Chondrocyte (in vitro differentiated cells): ENCODE measurements around the gene CCDC78. TPM values are rescaled to one million over a fixed set of nuclear protein-coding genes. Genes with fewer than 3 reads are reported as not detected.
A peak's percentile ranks its signal among the peaks of the same experiment; 100 is the strongest.

Experiments
- DNase-seq: peaks from one replicate; pipeline ENCODE4 v3.0.0; 2021; ENCODE audit warnings: mixed read lengths, low spot score
- H3K27ac Mint-ChIP-seq: one replicate; pipeline ENCODE4 v1.8.0; 2021; ENCODE audit warnings: mild to moderate bottlenecking, moderate library complexity, mixed read lengths; ENCODE audit not compliant: unreplicated experiment
- H3K27me3 Mint-ChIP-seq: 2 replicates; pipeline ENCODE4 v1.8.0; 2021; ENCODE audit warnings: low read depth, mixed read lengths
- H3K36me3 Mint-ChIP-seq: 2 replicates; pipeline ENCODE4 v1.8.0; 2021; ENCODE audit warnings: low read depth, mixed read lengths
- H3K4me1 Mint-ChIP-seq: 2 replicates; pipeline ENCODE4 v1.8.0; 2021; ENCODE audit warnings: low read depth, mild to moderate bottlenecking, mixed read lengths
- H3K4me3 Mint-ChIP-seq: one replicate; pipeline ENCODE4 v1.8.0; 2021; ENCODE audit warnings: mild to moderate bottlenecking, moderate library complexity, mixed read lengths; ENCODE audit not compliant: unreplicated experiment
- H3K9me3 Mint-ChIP-seq: 2 replicates; pipeline ENCODE4 v1.8.0; 2021; ENCODE audit warnings: low read depth, mixed read lengths
- total RNA-seq: library from RNA; stranded (reverse); gene quantifications from 3 replicates; pipeline ENCODE4 v1.2.1, GENCODE V29; 2021
- TF ChIP-seq, protein P1 (sequence below): fragments of 200-600 bp; sonication (generic); IDR thresholded peaks from 2 replicates; pipeline ENCODE4 v1.5.0; 2021; ENCODE audit warnings: antibody characterized with exemption, mild to moderate bottlenecking, moderate library complexity

The CCDC78 gene
- total RNA-seq, 1 donor from 2014 or later, result 3.9 TPM

DNA sequence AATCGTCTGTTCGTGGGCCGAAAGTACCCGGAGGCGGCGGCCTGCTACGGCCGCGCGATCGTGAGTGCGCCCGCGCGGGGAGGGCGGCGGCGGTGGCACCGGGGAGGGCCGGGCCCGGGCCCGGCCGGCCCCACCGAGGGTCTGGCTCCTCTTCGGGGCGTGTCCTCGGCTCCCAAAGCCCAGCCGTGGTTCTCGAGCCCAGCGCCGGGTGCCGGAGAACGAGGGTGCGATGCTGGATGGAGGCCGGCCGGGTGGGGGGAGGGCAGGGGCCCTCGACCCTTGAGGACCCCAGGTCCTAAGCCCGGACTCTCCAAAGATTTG, 45.7 kb downstream of the CCDC78 start:
- no peak for DNase-seq
- H3K9me3 Mint-ChIP-seq, result no peaks in the 10 kb centered on the region
- peaks cover 33% of the 10 kb centered on the region for H3K4me1 Mint-ChIP-seq
- TF ChIP-seq, protein P1, sequence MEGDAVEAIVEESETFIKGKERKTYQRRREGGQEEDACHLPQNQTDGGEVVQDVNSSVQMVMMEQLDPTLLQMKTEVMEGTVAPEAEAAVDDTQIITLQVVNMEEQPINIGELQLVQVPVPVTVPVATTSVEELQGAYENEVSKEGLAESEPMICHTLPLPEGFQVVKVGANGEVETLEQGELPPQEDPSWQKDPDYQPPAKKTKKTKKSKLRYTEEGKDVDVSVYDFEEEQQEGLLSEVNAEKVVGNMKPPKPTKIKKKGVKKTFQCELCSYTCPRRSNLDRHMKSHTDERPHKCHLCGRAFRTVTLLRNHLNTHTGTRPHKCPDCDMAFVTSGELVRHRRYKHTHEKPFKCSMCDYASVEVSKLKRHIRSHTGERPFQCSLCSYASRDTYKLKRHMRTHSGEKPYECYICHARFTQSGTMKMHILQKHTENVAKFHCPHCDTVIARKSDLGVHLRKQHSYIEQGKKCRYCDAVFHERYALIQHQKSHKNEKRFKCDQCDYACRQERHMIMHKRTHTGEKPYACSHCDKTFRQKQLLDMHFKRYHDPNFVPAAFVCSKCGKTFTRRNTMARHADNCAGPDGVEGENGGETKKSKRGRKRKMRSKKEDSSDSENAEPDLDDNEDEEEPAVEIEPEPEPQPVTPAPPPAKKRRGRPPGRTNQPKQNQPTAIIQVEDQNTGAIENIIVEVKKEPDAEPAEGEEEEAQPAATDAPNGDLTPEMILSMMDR, result no peak
- peak overlapping the region; percentile 75 for H3K4me3 Mint-ChIP-seq
- H3K27ac Mint-ChIP-seq, result peak overlapping the region; percentile 71
- no peaks in the 10 kb centered on the region for H3K27me3 Mint-ChIP-seq
- peaks cover 8% of the 10 kb centered on the region for H3K36me3 Mint-ChIP-seq

DNA sequence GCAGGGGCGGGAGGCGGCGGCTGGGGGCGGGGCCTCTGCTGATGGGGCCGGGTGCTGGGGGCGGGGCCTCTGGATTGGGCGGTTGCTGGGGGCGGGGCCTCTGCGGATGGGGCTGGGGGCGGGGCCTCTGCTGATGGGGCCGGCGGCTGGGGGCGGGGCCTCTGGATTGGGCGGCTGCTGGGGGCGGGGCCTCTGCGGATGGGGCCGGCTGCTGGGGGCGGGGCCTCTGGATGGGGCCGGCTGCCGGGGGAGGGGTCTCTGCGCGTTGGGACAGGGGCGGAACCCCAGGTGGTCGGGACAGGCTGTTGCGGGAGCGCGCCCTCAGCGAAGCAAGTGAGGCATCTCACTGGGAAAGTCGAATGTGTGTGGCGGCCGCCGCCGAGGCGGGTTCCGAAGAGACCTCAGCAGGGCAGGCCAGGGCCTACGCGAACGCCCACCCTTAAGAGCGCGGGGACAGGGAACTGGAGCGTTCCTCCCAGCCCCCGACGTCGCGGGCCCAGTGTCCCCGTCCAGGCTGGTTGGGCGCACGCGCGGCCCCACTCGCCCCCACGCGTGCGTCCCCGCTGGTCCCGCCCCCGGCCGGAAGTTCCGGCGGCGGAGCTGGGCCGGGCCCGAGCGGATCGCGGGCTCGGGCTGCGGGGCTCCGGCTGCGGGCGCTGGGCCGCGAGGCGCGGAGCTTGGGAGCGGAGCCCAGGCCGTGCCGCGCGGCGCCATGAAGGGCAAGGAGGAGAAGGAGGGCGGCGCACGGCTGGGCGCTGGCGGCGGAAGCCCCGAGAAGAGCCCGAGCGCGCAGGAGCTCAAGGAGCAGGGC, 46.2 kb downstream of the CCDC78 start, which contains the start of gene STUB1:
STUB1 (plus strand) TSS at position 597 of the 811 bp plus-strand sequence; CDS start at position 713, 116 bp downstream.
- H3K4me1 Mint-ChIP-seq, result peaks cover 37% of the 10 kb centered on the region

GRCh38 chr16:678858-679813, 47.1 kb downstream of the CCDC78 start:
- H3K9me3 Mint-ChIP-seq, result no peaks in the 10 kb centered on the region
- TF ChIP-seq, protein P1, result no peak
- H3K4me3 Mint-ChIP-seq, result peak overlapping the region; percentile 76
- H3K27me3 Mint-ChIP-seq, result no peaks in the 10 kb centered on the region
- no peak for DNase-seq
- H3K36me3 Mint-ChIP-seq, result peaks cover 8% of the 10 kb centered on the region
- H3K27ac Mint-ChIP-seq, result peak overlapping the region; percentile 93
- peaks cover 41% of the 10 kb centered on the region for H3K4me1 Mint-ChIP-seq

More for the DNA sequence above, 46.2 kb downstream of the CCDC78 start, which contains the start of gene STUB1:
- DNase-seq, result no peak
- H3K27ac Mint-ChIP-seq, result peak within 1 kb of the TSS; percentile 94
- H3K9me3 Mint-ChIP-seq, result no peaks in the 10 kb centered on the region
- H3K4me3 Mint-ChIP-seq, result peak within 1 kb of the TSS; percentile 76
- H3K27me3 Mint-ChIP-seq, result no peaks in the 10 kb centered on the region
- H3K36me3 Mint-ChIP-seq, result peaks cover 8% of the 10 kb centered on the region
- TF ChIP-seq, protein P1, result no peak

DNA sequence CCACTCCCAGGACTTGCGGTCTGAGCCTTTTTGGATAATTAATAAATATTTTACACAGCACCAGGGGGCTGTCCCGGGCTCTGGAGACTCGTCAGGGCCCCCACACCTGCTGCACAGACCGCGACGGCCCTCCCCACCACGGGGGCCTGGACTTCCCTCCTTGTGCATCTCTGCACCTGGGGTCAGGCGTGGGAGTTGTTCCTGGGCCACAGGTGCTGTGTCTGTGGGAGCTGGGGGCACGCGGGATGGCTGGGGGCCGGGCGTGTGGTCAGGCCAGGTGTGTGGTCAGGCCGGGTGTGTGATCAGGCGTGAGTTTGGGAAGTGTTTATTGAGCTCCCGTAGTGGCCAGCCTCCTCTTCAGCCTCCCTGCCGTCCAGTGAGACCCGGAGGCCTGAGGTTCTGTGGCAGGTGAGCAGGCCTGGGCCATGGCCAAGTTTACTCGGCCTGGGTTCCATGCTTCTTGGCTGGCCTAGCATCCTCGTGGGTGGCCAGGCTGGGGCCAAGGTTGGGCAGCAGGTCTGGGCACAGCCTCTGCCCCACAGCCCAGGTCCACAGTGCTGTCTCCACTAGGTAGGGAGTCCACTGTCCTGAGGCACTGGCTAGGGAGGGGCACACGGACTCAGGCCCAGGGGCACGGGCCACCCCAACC, 47.9 kb downstream of the CCDC78 start:
- H3K4me1 Mint-ChIP-seq, result peaks cover 38% of the 10 kb centered on the region
- no peaks in the 10 kb centered on the region for H3K27me3 Mint-ChIP-seq
- H3K27ac Mint-ChIP-seq, result no peak overlapping the region
- TF ChIP-seq, protein P1, result no peak
- peaks cover 8% of the 10 kb centered on the region for H3K36me3 Mint-ChIP-seq
- DNase-seq, result no peak
- no peaks in the 10 kb centered on the region for H3K9me3 Mint-ChIP-seq
- no peak overlapping the region for H3K4me3 Mint-ChIP-seq
